Measurements from ENCODE around the gene BCAR1. TPM values are rescaled to one million over a fixed set of nuclear protein-coding genes. Genes with fewer than 3 reads are reported as not detected.

Gene BCAR1
- total RNA-seq, 4 donors from 2014 or later: 14.1 to 34.1 (median 16.1) TPM

- TF ChIP-seq, protein P1, sequence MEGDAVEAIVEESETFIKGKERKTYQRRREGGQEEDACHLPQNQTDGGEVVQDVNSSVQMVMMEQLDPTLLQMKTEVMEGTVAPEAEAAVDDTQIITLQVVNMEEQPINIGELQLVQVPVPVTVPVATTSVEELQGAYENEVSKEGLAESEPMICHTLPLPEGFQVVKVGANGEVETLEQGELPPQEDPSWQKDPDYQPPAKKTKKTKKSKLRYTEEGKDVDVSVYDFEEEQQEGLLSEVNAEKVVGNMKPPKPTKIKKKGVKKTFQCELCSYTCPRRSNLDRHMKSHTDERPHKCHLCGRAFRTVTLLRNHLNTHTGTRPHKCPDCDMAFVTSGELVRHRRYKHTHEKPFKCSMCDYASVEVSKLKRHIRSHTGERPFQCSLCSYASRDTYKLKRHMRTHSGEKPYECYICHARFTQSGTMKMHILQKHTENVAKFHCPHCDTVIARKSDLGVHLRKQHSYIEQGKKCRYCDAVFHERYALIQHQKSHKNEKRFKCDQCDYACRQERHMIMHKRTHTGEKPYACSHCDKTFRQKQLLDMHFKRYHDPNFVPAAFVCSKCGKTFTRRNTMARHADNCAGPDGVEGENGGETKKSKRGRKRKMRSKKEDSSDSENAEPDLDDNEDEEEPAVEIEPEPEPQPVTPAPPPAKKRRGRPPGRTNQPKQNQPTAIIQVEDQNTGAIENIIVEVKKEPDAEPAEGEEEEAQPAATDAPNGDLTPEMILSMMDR (IDR thresholded peaks at IDR 0.05; ENCODE audit: low read depth): no peak
Measured at GRCh38 chr16:75227361-75228142, 23.9 kb downstream of the BCAR1 start.

GRCh38 chr16:75226550-75227360 lies 24.7 kb downstream of the BCAR1 start:
- TF ChIP-seq, protein P1 (IDR thresholded peaks at IDR 0.05; ENCODE audit: low read depth): no peak

DNA sequence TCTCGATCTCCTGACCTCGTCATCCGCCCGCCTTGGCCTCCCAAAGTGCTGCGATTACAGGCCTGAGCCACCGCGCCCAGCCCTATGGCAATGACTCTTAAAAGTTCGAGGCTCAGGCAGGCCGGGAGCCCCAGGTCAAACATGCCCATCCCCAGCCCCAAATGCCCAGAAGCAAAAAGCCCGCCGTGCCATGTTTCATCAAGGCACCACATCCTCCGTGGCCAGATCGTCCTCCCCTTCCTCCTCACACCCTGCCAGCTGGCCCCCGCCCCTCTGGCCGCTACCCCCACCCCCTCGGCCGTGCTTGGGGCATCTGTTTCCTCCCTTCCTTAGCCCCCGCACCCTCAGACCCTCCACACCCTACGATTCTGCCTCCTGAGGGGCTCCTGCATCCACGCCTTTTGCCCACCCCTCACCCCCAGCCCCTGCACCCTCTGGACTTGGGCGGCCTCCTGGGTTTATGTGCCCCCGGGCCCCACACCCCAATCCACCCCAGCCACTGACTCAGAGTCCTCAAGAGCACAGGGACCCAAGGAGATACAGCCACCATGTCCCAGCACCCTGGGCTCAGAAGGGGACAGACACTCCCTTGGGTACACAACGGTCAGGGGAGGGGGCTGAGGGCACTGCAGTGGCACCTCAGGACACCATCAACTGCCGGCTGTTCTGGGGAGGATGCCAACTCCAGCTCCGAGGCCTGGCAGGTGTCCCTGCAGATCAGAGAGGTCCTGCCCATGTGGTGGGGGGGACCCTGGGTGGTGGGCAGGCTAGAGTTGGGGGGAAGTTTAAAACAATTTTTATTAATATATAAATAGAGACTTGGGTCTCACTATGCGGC lies 25.5 kb downstream of the BCAR1 start:
- TF ChIP-seq, protein P1 (IDR thresholded peaks at IDR 0.05; ENCODE audit: low read depth): no peak

GRCh38 chr16:75225092-75225491 lies 26.3 kb downstream of the BCAR1 start:
- TF ChIP-seq, protein P1 (IDR thresholded peaks at IDR 0.05; ENCODE audit: low read depth): no peak

DNA sequence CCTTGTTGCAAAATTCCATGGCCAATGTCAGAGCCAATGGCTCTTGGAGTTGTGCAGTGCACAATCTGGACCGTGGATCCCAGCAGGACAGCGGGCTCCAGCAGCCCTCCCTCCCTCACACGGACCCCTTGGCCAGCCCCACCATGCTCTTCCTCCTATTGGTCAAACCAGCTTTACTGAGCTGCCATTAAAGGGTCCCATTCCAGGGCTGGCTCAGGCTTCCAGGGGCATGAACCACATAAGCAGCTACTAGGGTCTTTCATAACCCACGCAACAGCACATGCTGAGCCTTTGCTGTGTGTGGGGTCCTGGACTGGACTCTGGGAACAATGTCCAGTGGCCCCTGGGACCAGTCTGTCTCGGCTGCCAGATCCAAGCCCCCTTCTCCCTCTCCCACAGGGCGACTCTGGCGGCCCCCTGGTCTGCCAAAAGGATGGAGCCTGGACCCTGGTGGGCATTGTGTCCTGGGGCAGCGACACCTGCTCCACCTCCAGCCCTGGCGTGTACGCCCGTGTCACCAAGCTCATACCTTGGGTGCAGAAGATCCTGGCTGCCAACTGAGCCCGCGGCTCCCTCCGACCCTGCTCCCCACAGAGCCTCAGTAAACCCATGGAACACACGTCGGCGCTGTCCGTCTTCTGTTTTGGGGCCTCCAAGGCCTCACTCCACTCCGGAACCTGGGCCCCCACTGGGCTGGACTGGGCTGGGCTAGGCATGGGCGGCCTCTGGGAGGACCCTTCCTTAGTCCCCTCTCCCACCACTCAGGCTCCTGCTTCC lies 26.9 kb downstream of the BCAR1 start:
- TF ChIP-seq, protein P1 (IDR thresholded peaks at IDR 0.05; ENCODE audit: low read depth): no peak

GRCh38 chr16:75222271-75222783 lies 29.1 kb downstream of the BCAR1 start:
- TF ChIP-seq, protein P1 (IDR thresholded peaks at IDR 0.05; ENCODE audit: low read depth): no peak
